Right lobe of liver (tissue), 6 donors: ENCODE results near the gene PTPRT. TPM values are rescaled to one million over a fixed set of nuclear protein-coding genes. Genes with fewer than 3 reads are reported as not detected.

Experiments
- ATAC-seq, 4 donors: fragments of 200-7000 bp; cut with Tn5 transposase; one replicate each; pipeline ENCODE4 v1.9.1; 2020; ENCODE audit warnings: mild to moderate bottlenecking in 4 of 4, moderate library complexity in 4 of 4
- DNase-seq, 3 donors: peaks; one replicate each; pipeline ENCODE4 v3.0.0-alpha.2; 2020
- H3K27ac ChIP-seq, 3 donors: fragments of 200-600 bp; one replicate each; pipeline ENCODE4 v1.8.0; 2022
- H3K27me3 ChIP-seq, 2 donors: fragments of 200-600 bp; one replicate each; pipeline ENCODE4 v1.8.0; 2022
- H3K36me3 ChIP-seq, 4 donors: fragments of 200-600 bp; sonication (generic) in 1 of 4; one replicate each; pipeline versions ENCODE4 v1.5.1 to v1.8.0; 2017 to 2022; ENCODE audit warnings: control low read depth in 1 of 4
- H3K4me1 ChIP-seq, 4 donors: fragments of 200-600 bp; sonication (generic) in 1 of 4; one replicate each; pipeline versions ENCODE4 v1.5.1 to v1.8.0; 2017 to 2022; ENCODE audit warnings: control low read depth in 1 of 4
- H3K4me3 ChIP-seq, 3 donors: fragments of 200-600 bp; one replicate each; pipeline ENCODE4 v1.8.0; 2022
- H3K9me3 ChIP-seq, 4 donors: fragments of 200-600 bp; sonication (generic) in 1 of 4; one replicate each; pipeline versions ENCODE4 v1.5.1 to v1.8.0; 2017 to 2022; ENCODE audit warnings: control low read depth in 1 of 4
- CTCF ChIP-seq, 4 donors: fragments of 200-600 bp in 3 of 4; fragments of 450-650 bp in 1 of 4; IDR thresholded peaks; one replicate each; pipeline versions ENCODE4 v1.5.1 to v1.8.0; 2016 to 2022; ENCODE audit warnings: antibody characterized with exemption in 4 of 4, mild to moderate bottlenecking in 2 of 4
- POLR2A ChIP-seq: fragments of 450-650 bp; IDR thresholded peaks from one replicate; pipeline ENCODE4 v1.6.1; 2017; ENCODE audit warnings: antibody characterized with exemption, mild to moderate bottlenecking
- WGBS: methylation state at CpG from one replicate; pipeline ENCODE4 v1.1.6; 2018; ENCODE audit warnings: low coverage, low lambda C conversion rate; ENCODE audit not compliant: insufficient coverage; ENCODE audit errors: missing lambda C conversion rate; 5-methylcytosine and 5-hydroxymethylcytosine counted together
- intact Hi-C, 2 donors: fragments of 100-400 bp; cut with DNase I; formaldehyde crosslinking; loops; one replicate each; pipeline versions ENCODE4 v1.11.2 to v1.14.1; 2022
- total RNA-seq, 6 experiments: library from RNA; depleted of rRNA in 2 of 6; stranded (reverse); fragments of >200 nt in 2 of 6; fragmentation: NEBNext Ultra II Directional in 3 of 6; extraction: Animal tissue kit (Norgen Biotek cat#: 25700) in 3 of 6; gene quantifications; one replicate each; pipeline versions ENCODE4 v1.1.0 to v1.2.4, GENCODE V29; 2016 to 2023
- donor health status: DM: no; HTN: yes; CAD: no.
- donor health status: DM: no; HTN: no; CAD: no.
- donor health status: DM: no; HTN: no; CAD: no.
- donor health status: DM: no; HTN: yes; CAD: no.
- donor health status: DM: no; HTN: yes; CAD: no.

Gene PTPRT
- total RNA-seq, 6 experiments from 2014 or later: 0.18 to 1.0 (median 0.51) TPM

- Histone ChIP-seq H3K4me1 (no peaks in the 10 kb centered on the region), H3K9me3 (no peaks in the 10 kb centered on the region), H3K27me3 (no peaks in the 10 kb centered on the region), H3K27ac (no peak overlapping the region), H3K36me3 (no peaks in the 10 kb centered on the region), H3K4me3 (no peak overlapping the region)
- 80% methylated on average over 9 of the region's 9 CpGs for WGBS
- DNase-seq (no peak), ATAC-seq (no peak)
- no peak for TF ChIP-seq CTCF (IDR thresholded peaks at IDR 0.05)
- no peak for TF ChIP-seq POLR2A
- intact Hi-C loops: no loop called here
Observed at GRCh38 chr20:42968746-42969145, 221.0 kb downstream of the PTPRT start.

- TF ChIP-seq CTCF (IDR thresholded peaks at IDR 0.05) (no peak), POLR2A (no peak)
- 43% methylated on average over 2 of the region's 2 CpGs for WGBS
Observed at GRCh38 chr20:42963796-42964195, 225.9 kb downstream of the PTPRT start.

GRCh38 chr20:42961771-42962170 lies 227.9 kb downstream of the PTPRT start:
- Histone ChIP-seq H3K27me3 (no peaks in the 10 kb centered on the region), H3K4me3 (no peak overlapping the region), H3K4me1 (peaks cover 0 to 17% (median under 1%) of the 10 kb centered on the region in 4 donors), H3K36me3 (no peaks in the 10 kb centered on the region), H3K27ac (no peak overlapping the region), H3K9me3 (no peaks in the 10 kb centered on the region)
- intact Hi-C loops: no loop called here
- ATAC-seq (no peak), DNase-seq (no peak)
- TF ChIP-seq POLR2A: no peak
- TF ChIP-seq CTCF (IDR thresholded peaks at IDR 0.05): no peak
- 86% methylated on average over 6 of the region's 6 CpGs for WGBS

More at GRCh38 chr20:42963796-42964195, 225.9 kb downstream of the PTPRT start:
- no peak for DNase-seq
- no peaks in the 10 kb centered on the region for H3K36me3 ChIP-seq
- intact Hi-C loops: no loop called here
- H3K4me3 ChIP-seq: no peak overlapping the region
- no peaks in the 10 kb centered on the region for H3K27me3 ChIP-seq
- H3K9me3 ChIP-seq: no peaks in the 10 kb centered on the region
- H3K4me1 ChIP-seq: peaks cover 0 to 4% (median 0%) of the 10 kb centered on the region in 4 donors
- no peak overlapping the region for H3K27ac ChIP-seq
- ATAC-seq: no peak

GRCh38 chr20:42959996-42960395 lies 229.7 kb downstream of the PTPRT start:
- Histone ChIP-seq H3K27ac (no peak overlapping the region), H3K4me3 (no peak overlapping the region), H3K36me3 (no peaks in the 10 kb centered on the region), H3K27me3 (no peaks in the 10 kb centered on the region), H3K9me3 (no peaks in the 10 kb centered on the region), H3K4me1 (peaks cover 0 to 20% (median 3%) of the 10 kb centered on the region in 4 donors)
- intact Hi-C loops: no loop called here
- DNase-seq (no peak), ATAC-seq (no peak)
- WGBS: 62% methylated on average over 1 of the region's 2 CpGs
- TF ChIP-seq CTCF (IDR thresholded peaks at IDR 0.05) (no peak), POLR2A (no peak)
